NCI-H2029 treated with DMSO at 0.1 percent for 48 hours (cell line): ENCODE measurements around the gene NNMT.
A peak's percentile ranks its signal among the peaks of the same experiment; 100 is the strongest.

Experiments used
- DNase-seq: peaks from one replicate; lab custom pipeline; 2025; lab: John Stamatoyannopoulos, UW

The NNMT gene

GRCh38 chr11:114348200-114349191 lies 52.3 kb downstream of the NNMT start:
- DNase-seq, result peak; percentile 23

- no peak for DNase-seq
Measured at GRCh38 chr11:114350022-114350421, 53.8 kb downstream of the NNMT start.

DNA sequence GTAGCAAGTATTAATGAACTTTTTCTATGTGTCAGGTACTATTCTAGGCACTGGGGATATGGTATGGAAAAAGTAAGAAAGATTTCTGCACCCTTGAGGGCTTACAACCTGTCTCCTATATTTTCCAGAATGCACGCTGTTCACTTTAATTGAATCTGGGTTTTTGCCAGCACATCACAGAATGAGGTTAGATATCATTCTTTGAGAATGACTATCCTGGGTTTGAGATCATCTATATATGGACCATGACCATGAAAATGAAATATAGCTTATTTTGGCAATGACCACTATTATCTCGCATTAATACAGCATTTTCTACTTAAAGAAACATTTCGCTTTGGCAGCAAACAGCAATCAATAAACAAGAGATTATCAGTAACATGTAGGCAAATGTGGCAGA lies 57.2 kb downstream of the NNMT start:
- DNase-seq, result no peak

GRCh38 chr11:114354076-114354475 lies 57.9 kb downstream of the NNMT start:
- no peak for DNase-seq

- no peak for DNase-seq
Measured at GRCh38 chr11:114358716-114359115, 62.5 kb downstream of the NNMT start.

- DNase-seq, result no peak
Measured at GRCh38 chr11:114359342-114359741, 63.1 kb downstream of the NNMT start.

DNA sequence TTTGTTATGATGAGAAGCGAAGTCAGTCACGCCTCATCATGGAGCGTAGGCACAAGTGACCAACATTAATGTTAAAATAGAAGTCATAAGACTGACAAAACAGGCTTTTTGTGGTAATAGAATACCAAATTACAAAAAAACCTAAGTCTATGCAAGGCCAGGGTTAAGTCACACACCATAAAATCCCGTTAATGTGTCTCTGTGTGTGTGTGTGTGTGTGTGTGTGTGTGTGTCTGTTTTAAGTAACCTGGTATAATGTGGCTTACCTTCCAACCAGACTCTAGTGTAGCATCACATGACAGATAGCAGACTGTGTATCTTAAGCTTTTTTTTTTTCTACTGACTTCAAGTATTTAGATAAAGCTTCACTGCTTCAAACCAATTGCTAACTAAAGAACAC lies 66.1 kb downstream of the NNMT start:
- no peak for DNase-seq

- DNase-seq, result no peak
Measured at GRCh38 chr11:114362958-114363357, 66.8 kb downstream of the NNMT start.
